GM12801 (cell line): Measurements from ENCODE around the gene PRAMEF9.
"Not testable (repeated sequence)": the region's sequence is repeated elsewhere in the genome, so short reads cannot be mapped to it uniquely, and the experiment has no call there.

Source experiments
- TF ChIP-seq, protein P1 (sequence below): IDR thresholded peaks from one replicate; pipeline ENCODE4 v1.5.1; 2011; ENCODE audit warnings: control low read depth; ENCODE audit not compliant: insufficient read length; ENCODE audit errors: extremely low read depth

PRAMEF9 gene

DNA sequence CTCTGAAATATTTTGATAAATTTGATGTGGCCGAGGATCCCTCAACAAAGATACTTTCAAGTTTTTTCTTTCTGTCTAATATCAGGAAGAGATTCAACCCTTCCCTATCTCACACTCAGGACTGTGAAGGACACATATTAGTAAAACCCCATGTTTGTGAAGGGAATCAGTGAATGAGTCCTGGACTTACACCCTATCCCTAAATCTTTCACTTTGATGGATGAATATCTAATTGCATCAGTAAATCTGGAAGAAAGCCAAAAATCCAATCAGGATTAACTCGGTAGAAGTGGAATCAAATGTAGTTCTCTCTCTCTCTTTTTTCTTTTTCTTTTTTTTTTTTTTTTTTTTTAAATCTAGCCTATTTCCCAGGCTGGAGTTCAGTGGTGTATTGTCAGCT is at the start of gene PRAMEF9:
Gene PRAMEF9 (plus strand): TSS at position 301 of the 400 bp plus-strand sequence. CDS start 3,433 bp downstream, outside the sequence.
- TF ChIP-seq, protein P1, sequence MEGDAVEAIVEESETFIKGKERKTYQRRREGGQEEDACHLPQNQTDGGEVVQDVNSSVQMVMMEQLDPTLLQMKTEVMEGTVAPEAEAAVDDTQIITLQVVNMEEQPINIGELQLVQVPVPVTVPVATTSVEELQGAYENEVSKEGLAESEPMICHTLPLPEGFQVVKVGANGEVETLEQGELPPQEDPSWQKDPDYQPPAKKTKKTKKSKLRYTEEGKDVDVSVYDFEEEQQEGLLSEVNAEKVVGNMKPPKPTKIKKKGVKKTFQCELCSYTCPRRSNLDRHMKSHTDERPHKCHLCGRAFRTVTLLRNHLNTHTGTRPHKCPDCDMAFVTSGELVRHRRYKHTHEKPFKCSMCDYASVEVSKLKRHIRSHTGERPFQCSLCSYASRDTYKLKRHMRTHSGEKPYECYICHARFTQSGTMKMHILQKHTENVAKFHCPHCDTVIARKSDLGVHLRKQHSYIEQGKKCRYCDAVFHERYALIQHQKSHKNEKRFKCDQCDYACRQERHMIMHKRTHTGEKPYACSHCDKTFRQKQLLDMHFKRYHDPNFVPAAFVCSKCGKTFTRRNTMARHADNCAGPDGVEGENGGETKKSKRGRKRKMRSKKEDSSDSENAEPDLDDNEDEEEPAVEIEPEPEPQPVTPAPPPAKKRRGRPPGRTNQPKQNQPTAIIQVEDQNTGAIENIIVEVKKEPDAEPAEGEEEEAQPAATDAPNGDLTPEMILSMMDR: not testable (repeated sequence)

DNA sequence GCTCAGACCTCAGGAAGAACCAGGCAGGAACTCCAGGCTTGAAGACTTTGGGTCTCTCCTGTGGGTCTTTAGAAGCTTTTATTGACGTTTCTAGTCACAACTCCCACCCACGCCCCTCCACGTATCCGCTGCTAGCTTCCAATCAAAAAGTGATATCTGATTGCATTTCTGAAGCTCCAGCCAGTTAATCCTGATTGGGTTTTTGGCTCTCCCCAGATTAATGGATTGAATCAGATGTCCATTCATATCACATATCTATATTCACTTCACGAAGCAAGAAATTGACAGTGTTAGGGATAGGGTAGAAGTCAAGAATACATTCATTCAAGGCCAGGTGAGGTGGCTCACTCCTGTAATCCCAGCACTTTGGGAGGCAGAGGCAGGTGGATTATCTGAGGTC is 15.7 kb upstream of the PRAMEF9 start, which contains the start of gene PRAMEF26:
Gene PRAMEF26 (minus strand): TSS at position 101 of the 400 bp plus-strand sequence. CDS start 2,914 bp downstream, outside the sequence.
- TF ChIP-seq, protein P1: not testable (repeated sequence)

DNA sequence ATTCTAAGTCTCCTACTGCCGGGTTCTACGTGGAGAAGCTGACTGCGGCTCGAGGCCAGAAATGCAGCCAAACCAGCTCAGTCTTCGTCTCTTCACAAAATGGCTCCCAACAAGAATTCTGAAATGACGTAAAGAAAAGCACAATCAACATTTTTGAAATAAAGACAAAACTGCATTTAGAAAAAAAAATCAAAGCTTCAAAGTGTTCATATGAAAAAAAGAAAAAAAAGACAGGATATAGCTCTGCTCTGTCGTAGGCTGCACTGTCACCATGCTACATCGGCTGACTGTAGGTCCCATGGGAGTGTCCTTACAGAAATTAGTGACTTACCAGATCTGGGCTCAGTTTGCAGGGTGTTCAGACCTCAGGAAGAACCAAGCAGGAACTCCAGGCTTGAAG is 6.1 kb upstream of the PRAMEF9 start, which contains the start of gene HNRNPCL4:
Gene HNRNPCL4 (minus strand): TSS at position 101 of the 400 bp plus-strand sequence. CDS start 164 bp downstream, outside the sequence.
- TF ChIP-seq, protein P1: not testable (repeated sequence)

DNA sequence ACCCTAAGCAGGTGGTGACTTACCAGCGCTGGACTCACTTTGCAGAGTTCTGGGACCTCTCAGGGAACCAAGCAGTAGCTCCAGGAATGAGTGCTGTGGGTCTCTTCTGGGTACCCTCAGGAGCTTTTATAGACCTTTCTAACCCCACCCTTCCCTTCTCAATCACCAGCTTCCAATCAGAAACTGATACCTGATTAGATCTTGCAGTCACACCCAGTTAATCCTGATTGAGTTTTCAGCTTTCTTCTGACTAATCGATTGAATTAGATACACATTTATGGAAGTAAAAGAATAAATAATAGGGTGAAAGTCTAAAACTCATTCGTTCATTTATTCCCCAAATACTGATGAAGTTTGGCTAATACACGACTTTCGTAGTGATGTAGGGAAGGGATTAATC is 29.7 kb downstream of the PRAMEF9 start, which contains the start of gene PRAMEF13:
Gene PRAMEF13 (minus strand): TSS at position 101 of the 400 bp plus-strand sequence. CDS start 1,820 bp downstream, outside the sequence.
- TF ChIP-seq, protein P1: not testable (repeated sequence)

DNA sequence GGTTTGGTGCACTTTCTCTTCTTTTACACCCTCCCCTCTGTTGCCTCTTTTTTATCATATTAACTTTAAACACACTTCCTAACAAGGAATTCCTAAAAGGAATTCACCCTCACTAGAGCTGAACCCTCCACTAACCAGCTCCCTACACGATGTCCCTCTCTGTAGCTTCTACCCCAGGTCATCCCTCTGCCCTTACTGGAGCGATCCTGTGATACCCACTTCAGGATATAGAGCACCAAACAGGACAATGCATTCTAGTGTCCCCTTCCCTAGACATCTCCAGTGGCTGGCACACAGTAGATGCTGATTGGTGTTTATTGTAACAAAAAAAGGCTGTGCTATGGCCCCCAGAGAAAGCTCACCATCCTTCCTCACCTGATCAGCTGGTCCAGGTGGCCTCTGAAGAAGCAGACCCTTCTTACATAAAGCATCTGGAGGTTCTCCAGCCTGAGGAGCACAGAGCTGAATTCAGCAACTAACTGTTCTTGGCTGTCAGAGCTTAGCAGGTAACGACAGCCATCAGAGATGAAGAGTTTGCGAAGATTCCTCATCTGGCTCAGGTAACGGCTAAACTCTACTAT is 52.9 kb downstream of the PRAMEF9 start:
- TF ChIP-seq, protein P1: no peak

DNA sequence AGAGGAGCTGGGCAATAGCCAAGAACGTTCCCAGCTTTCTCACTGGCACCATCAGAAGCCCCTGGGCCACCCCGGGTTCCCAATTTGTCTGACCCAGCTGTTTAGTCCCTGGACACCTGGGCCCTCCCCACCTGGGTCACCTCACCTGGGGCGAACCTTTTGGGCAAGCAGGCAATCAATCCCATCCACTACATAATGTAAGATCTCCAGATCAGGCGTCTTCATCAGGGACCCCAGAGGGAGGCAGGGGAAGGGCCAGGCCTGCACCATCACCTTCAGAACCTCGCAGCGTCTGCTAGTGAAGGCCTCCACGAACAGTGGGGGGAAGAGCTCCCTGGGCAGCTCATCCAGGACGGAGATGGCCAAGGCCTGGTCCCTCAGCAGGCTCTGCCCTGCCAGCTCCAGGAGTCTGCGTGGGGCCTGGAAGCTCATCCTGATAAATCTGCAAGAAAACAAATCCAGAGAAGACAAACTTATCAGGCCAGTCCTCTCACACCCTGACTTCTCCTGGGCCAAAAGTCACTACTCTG is 54.1 kb downstream of the PRAMEF9 start, which contains the start of gene PRAMEF18:
Gene PRAMEF18 (minus strand): TSS at position 480 of the 530 bp plus-strand sequence. CDS start 48 bp downstream, at position 432.
- TF ChIP-seq, protein P1: not testable (repeated sequence)

DNA sequence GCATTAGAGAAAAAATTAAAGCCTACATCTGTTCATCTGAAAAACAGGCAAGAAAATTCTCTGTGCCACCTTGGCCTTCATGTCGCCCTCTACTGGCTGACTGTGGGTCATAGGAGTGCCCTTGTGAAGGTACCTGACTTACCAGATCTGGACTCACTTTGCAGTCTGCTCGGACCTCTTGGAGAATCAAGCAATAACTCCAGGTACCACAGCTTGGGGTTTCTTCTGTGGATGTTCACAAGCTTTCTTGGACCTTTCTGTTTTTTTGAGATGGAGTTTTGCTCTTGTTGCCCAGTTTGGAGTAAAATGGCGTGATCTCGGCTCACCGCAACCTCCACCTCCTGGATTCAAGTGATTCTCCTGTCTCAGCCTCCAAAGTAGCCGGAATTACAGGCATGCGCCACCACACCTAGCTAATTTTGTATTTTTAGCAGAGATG is 56.7 kb downstream of the PRAMEF9 start:
- TF ChIP-seq, protein P1: no peak
